CD4-positive, alpha-beta T cell treated with Interleukin-15 for 1 hour (primary cell): ENCODE results near the gene MDM2.

Experiments
- DNase-seq: peaks from one replicate; pipeline ENCODE4 v3.0.0-alpha.2; 2020

Gene MDM2

GRCh38 chr12:68884251-68884650 is 76.3 kb downstream of the MDM2 start:
- DNase-seq: no peak

- DNase-seq: no peak
Measured at GRCh38 chr12:68885381-68885780, 77.4 kb downstream of the MDM2 start.

GRCh38 chr12:68886636-68887572 is 78.9 kb downstream of the MDM2 start:
- DNase-seq: no peak

GRCh38 chr12:68887641-68888040 is 79.7 kb downstream of the MDM2 start:
- no peak for DNase-seq

- no peak for DNase-seq
Measured at GRCh38 chr12:68888243-68888642, 80.3 kb downstream of the MDM2 start.

- DNase-seq: no peak
Measured at GRCh38 chr12:68890701-68891113, 82.7 kb downstream of the MDM2 start.

GRCh38 chr12:68891141-68891540 is 83.2 kb downstream of the MDM2 start:
- DNase-seq: no peak

- DNase-seq: no peak
Measured at GRCh38 chr12:68893201-68893600, 85.2 kb downstream of the MDM2 start.

- no peak for DNase-seq
Measured at GRCh38 chr12:68893741-68894140, 85.8 kb downstream of the MDM2 start.

GRCh38 chr12:68894276-68894855 is 86.4 kb downstream of the MDM2 start:
- DNase-seq: no peak

- no peak for DNase-seq
Measured at GRCh38 chr12:68896881-68897540, 89.0 kb downstream of the MDM2 start.

GRCh38 chr12:68899251-68899771 is 91.3 kb downstream of the MDM2 start:
- no peak for DNase-seq

GRCh38 chr12:68900241-68900640 is 92.3 kb downstream of the MDM2 start:
- DNase-seq: no peak
